GM12878 (cell line): Measurements from ENCODE around the gene TMEM79. TPM values are rescaled to one million over a fixed set of nuclear protein-coding genes. Genes with fewer than 3 reads are reported as not detected.

ENCODE experiments used
- ATF3 ChIP-seq: IDR thresholded peaks from 2 replicates; pipeline ENCODE4 v1.6.1; 2011; ENCODE audit warnings: low read depth, mild to moderate bottlenecking, low read length, moderate library complexity, borderline replicate concordance; ENCODE audit errors: extremely low read depth
- BACH1 ChIP-seq: fragments of 450-650 bp; IDR thresholded peaks from 2 replicates; pipeline ENCODE4 v1.6.1; 2017; ENCODE audit warnings: mild to moderate bottlenecking, borderline replicate concordance
- E2F8 ChIP-seq: fragments of 450-650 bp; IDR thresholded peaks from 2 replicates; pipeline ENCODE4 v1.6.1; 2018; ENCODE audit warnings: mild to moderate bottlenecking, low read depth, moderate library complexity; ENCODE audit not compliant: partially characterized antibody
- FOXK2 ChIP-seq: fragments of 450-650 bp; IDR thresholded peaks from 2 replicates; pipeline ENCODE4 v1.6.1; 2017; ENCODE audit warnings: mild to moderate bottlenecking, moderate library complexity
- FOXM1 ChIP-seq: IDR thresholded peaks from 2 replicates; pipeline ENCODE4 v1.6.1; 2012; ENCODE audit warnings: low read depth, mild to moderate bottlenecking, inconsistent platforms, low read length, moderate library complexity
- LARP7 ChIP-seq: fragments of 450-650 bp; IDR thresholded peaks from 2 replicates; pipeline ENCODE4 v1.6.1; 2017; ENCODE audit warnings: mild to moderate bottlenecking
- MEF2B ChIP-seq: fragments of 450-650 bp; IDR thresholded peaks from 2 replicates; pipeline ENCODE4 v1.6.1; 2018; ENCODE audit warnings: mild to moderate bottlenecking, moderate library complexity; ENCODE audit not compliant: partially characterized antibody, poor library complexity, severe bottlenecking
- MXI1 ChIP-seq: fragments of 150-350 bp; IDR thresholded peaks from 2 replicates; pipeline ENCODE4 v1.6.1; 2011; ENCODE audit warnings: low read depth, mild to moderate bottlenecking, inconsistent platforms, low read length, improper control_type of control experiment
- NFYA ChIP-seq: IDR thresholded peaks from 2 replicates; pipeline ENCODE4 v1.6.1; 2011; ENCODE audit warnings: low read depth, mild to moderate bottlenecking, low read length, improper control_type of control experiment, borderline replicate concordance
- POLR2AphosphoS2 ChIP-seq: IDR thresholded peaks from 2 replicates; pipeline ENCODE4 v1.6.1; 2011; ENCODE audit warnings: low read depth, mild to moderate bottlenecking, low read length, improper control_type of control experiment, moderate library complexity
- RB1 ChIP-seq: fragments of 450-650 bp; formaldehyde crosslinking; IDR thresholded peaks from 2 replicates; pipeline ENCODE4 v1.6.1; 2017; ENCODE audit warnings: mild to moderate bottlenecking, borderline replicate concordance
- RELA ChIP-seq: fragments of 450-650 bp; IDR thresholded peaks from 2 replicates; pipeline ENCODE4 v1.8.0; 2014; ENCODE audit warnings: borderline replicate concordance; ENCODE audit not compliant: partially characterized antibody
- RFX5 ChIP-seq: IDR thresholded peaks from 2 replicates; pipeline ENCODE4 v1.6.1; 2011; ENCODE audit warnings: low read depth, low read length, improper control_type of control experiment
- SMARCA5 ChIP-seq: fragments of 450-650 bp; IDR thresholded peaks from 2 replicates; pipeline ENCODE4 v1.6.1; 2017; ENCODE audit warnings: mild to moderate bottlenecking
- TCF3 ChIP-seq: IDR thresholded peaks from 2 replicates; pipeline ENCODE4 v1.6.1; 2012; ENCODE audit warnings: low read depth, mild to moderate bottlenecking, low read length, borderline replicate concordance; ENCODE audit not compliant: insufficient read depth
- TCF7 ChIP-seq: IDR thresholded peaks from 2 replicates; pipeline ENCODE4 v1.6.1; 2014; ENCODE audit warnings: antibody characterized with exemption, borderline replicate concordance
- USF2 ChIP-seq: IDR thresholded peaks from 2 replicates; pipeline ENCODE4 v1.6.1; 2011; ENCODE audit warnings: low read depth, low read length, improper control_type of control experiment, borderline replicate concordance
- polyA plus RNA-seq, 11 experiments: library from polyadenylated mRNA; depleted of rRNA in 4 of 11; unstranded in 6 of 11; stranded (reverse) in 5 of 11; fragments of >200 nt; fragmentation: Nextera tagmentation in 4 of 11; fragmentation: Illumina TruSeq in 1 of 11; extraction: Ambion mirVana in 4 of 11; extraction: Trizol in 1 of 11; gene quantifications; 1 replicate in 1 of 11; 2 replicates in 10 of 11; pipeline versions ENCODE4 v1.2.1 to v1.2.3, GENCODE V29; 2011 to 2016; ENCODE audit warnings: inconsistent platforms in 2 of 11, missing spikeins in 2 of 11, low read depth in 1 of 11
- total RNA-seq, 4 experiments: library from RNA; depleted of rRNA in 3 of 4; stranded (reverse); fragments of >200 nt in 3 of 4; fragmentation: Illumina TruSeq in 1 of 4; extraction: Trizol in 1 of 4; gene quantifications; 2 replicates each; pipeline versions ENCODE4 v1.2.1 to v1.2.3, GENCODE V29; 2013 to 2021
- TF ChIP-seq, protein P1 (sequence below): fragments of 150-350 bp; IDR thresholded peaks from 2 replicates; pipeline ENCODE4 v1.6.1; 2016; ENCODE audit warnings: low read depth, low read length
- TF ChIP-seq, protein P2 (sequence below): fragments of 450-650 bp; IDR thresholded peaks from 2 replicates; pipeline ENCODE4 v1.6.1; 2018; ENCODE audit warnings: borderline replicate concordance, mild to moderate bottlenecking; ENCODE audit not compliant: partially characterized antibody

TMEM79 gene
- total and polyA plus RNA-seq, 10 of the 15 experiments (the other 5 are each of a cell fraction or from before 2014, with no cell fraction given) = 0.47 to 5.2 (median 3.8) TPM

DNA sequence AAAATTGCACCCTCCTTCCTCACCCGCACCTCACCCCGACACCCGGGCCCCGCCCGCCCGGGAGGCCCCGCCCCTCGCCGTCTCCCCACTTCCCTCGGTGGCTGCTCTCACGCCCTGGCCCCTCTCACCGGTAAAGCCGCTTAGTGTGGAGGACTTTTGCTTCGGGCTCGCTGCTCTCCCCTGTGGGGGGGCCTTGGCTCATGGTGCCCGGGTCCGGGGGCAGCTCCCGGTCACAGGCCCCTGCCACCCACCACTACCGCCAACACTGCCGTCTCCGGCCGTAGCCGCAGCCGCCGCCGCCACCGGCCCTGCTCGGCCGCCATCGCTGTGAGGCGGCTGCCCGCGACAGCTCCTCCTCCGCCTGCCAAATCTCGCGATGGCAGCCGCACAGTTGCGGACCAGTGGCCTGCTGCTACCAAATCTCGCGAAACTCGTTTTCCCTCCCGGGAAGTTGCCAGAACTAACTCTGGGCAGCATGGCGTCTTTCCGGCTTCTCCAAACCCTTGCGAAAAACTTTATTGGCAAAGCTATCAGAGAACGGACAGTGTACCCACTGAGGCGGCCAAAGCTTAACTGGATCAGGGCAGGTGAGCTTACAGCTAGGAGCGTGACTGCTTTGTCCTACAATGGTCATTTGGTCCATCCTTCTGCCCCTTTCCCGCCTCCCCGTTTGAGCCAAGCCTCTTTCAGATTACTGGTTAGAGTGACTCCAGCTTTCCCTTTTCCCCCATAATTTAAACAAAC, 1.5 kb upstream of the TMEM79 start, which contains the start of gene SMG5 (continued):
- TF ChIP-seq USF2 = no peak
- no peak for TF ChIP-seq FOXM1
- TF ChIP-seq TCF7 = peak; percentile 47; the same call in 1 of the 2 replicates
- TF ChIP-seq LARP7 = peak; percentile 58
- TF ChIP-seq E2F8 = peak; percentile 78
- TF ChIP-seq, protein P1, sequence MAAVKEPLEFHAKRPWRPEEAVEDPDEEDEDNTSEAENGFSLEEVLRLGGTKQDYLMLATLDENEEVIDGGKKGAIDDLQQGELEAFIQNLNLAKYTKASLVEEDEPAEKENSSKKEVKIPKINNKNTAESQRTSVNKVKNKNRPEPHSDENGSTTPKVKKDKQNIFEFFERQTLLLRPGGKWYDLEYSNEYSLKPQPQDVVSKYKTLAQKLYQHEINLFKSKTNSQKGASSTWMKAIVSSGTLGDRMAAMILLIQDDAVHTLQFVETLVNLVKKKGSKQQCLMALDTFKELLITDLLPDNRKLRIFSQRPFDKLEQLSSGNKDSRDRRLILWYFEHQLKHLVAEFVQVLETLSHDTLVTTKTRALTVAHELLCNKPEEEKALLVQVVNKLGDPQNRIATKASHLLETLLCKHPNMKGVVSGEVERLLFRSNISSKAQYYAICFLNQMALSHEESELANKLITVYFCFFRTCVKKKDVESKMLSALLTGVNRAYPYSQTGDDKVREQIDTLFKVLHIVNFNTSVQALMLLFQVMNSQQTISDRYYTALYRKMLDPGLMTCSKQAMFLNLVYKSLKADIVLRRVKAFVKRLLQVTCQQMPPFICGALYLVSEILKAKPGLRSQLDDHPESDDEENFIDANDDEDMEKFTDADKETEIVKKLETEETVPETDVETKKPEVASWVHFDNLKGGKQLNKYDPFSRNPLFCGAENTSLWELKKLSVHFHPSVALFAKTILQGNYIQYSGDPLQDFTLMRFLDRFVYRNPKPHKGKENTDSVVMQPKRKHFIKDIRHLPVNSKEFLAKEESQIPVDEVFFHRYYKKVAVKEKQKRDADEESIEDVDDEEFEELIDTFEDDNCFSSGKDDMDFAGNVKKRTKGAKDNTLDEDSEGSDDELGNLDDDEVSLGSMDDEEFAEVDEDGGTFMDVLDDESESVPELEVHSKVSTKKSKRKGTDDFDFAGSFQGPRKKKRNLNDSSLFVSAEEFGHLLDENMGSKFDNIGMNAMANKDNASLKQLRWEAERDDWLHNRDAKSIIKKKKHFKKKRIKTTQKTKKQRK = no peak; the same call in 1 of the 2 replicates
- TF ChIP-seq RELA = peak; percentile 47
- peak; percentile 50; the same call in 1 of the 2 replicates for TF ChIP-seq ATF3
- 0 out of 2 replicates have a peak, but pooled peaks have one; percentile 37 for TF ChIP-seq TCF3
- TF ChIP-seq, protein P2, sequence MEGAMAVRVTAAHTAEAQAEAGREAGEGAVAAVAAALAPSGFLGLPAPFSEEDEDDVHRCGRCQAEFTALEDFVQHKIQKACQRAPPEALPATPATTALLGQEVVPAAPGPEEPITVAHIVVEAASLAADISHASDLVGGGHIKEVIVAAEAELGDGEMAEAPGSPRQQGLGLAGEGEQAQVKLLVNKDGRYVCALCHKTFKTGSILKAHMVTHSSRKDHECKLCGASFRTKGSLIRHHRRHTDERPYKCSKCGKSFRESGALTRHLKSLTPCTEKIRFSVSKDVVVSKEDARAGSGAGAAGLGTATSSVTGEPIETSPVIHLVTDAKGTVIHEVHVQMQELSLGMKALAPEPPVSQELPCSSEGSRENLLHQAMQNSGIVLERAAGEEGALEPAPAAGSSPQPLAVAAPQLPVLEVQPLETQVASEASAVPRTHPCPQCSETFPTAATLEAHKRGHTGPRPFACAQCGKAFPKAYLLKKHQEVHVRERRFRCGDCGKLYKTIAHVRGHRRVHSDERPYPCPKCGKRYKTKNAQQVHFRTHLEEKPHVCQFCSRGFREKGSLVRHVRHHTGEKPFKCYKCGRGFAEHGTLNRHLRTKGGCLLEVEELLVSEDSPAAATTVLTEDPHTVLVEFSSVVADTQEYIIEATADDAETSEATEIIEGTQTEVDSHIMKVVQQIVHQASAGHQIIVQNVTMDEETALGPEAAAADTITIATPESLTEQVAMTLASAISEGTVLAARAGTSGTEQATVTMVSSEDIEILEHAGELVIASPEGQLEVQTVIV = peak; percentile 48
- 0 out of 2 replicates have a peak, but pooled peaks have one; percentile 33 for TF ChIP-seq FOXK2
- peak; percentile 10 for TF ChIP-seq MEF2B
- no peak; the same call in none of the 2 replicates for TF ChIP-seq SMARCA5
- peak; percentile 79 for TF ChIP-seq BACH1
- peak; percentile 90; the same call in 1 of the 2 replicates for TF ChIP-seq POLR2AphosphoS2
- peak; percentile 80; the same call in 1 of the 2 replicates for TF ChIP-seq RB1
- peak; percentile 94 for TF ChIP-seq MXI1
- no peak for TF ChIP-seq RFX5
- TF ChIP-seq NFYA = no peak
